Epithelial cell of proximal tubule (primary cell): Measurements from ENCODE around the gene CHST6. TPM values are rescaled to one million over a fixed set of nuclear protein-coding genes. Genes with fewer than 3 reads are reported as not detected.
"Not testable (repeated sequence)": the region's sequence is repeated elsewhere in the genome, so short reads cannot be mapped to it uniquely, and the experiment has no call there.

ENCODE experiments used
- DNase-seq: peaks from one replicate; pipeline ENCODE4 v3.0.0-alpha.2; 2011; ENCODE audit warnings: low read depth
- H3K4me3 ChIP-seq: 2 replicates; pipeline ENCODE4 v1.5.1; 2011; ENCODE audit warnings: low read depth, mild to moderate bottlenecking, low read length
- CTCF ChIP-seq: conservative IDR thresholded peaks from 2 replicates; pipeline ENCODE4 v1.5.1; 2012; ENCODE audit warnings: low read depth, mild to moderate bottlenecking, low read length
- total RNA-seq: library from RNA; depleted of rRNA; stranded (reverse); fragments of >200 nt; gene quantifications from 2 replicates; pipeline ENCODE4 v1.2.3, GENCODE V29; 2015

Gene CHST6
- total RNA-seq, 1 donor from 2014 or later: 2.2 TPM

- peak; percentile 46 for DNase-seq
- TF ChIP-seq CTCF: no peak
- peak within 1 kb of the TSS; percentile 98 for H3K4me3 ChIP-seq
These were observed 62.2 kb downstream of the CHST6 start, which contains the start of gene CFDP1 for GRCh38 chr16:75432828-75433731. TSS of gene CFDP1 (minus strand) at chr16:75433503. CDS start at chr16:75433352, 151 bp downstream.

DNA sequence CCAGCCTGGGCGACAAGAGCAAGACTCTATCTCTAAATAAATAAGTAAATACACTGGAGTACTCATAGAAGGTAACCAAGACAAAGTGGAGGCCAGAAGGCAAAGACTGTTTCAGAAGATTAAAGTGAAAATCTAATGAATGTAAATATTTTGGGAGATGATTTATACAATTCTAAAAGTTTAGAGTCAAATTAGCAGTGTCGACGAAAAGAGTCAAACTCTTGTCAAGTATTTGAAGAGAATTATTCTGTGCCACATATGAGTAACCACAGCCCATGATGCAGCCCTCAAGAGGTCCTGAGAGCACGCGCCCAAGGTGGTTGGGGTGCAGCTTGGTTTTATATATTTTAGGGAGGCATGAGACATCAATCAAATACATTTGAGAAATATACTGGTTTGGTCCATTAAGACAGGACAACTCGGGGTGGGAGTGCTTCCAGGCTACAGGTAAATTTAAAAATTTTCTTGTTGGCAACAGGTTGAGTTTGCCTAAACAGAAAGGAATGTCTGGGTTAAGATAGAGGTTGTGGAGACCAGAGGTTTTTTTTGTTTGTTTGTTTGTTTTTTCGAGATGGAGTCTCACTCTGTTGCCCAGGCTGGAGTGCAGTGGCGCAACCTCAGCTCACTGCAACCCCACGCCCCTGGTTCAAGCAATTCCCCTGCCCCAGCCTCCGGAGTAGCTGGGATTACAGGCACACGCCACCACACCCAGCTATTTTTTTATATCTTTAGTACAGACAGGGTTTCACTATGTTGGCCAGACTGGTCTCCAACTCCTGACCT lies 65.4 kb downstream of the CHST6 start:
- no peak overlapping the region for H3K4me3 ChIP-seq
- DNase-seq: no peak
- TF ChIP-seq CTCF: no peak

GRCh38 chr16:75426524-75426923 lies 68.7 kb downstream of the CHST6 start:
- not testable (repeated sequence) for H3K4me3 ChIP-seq, DNase-seq

GRCh38 chr16:75424105-75424762 lies 71.0 kb downstream of the CHST6 start:
- peak overlapping the region; percentile 37 for H3K4me3 ChIP-seq
- DNase-seq: peak; percentile 53
- TF ChIP-seq CTCF: peak; percentile 8

- no peak for DNase-seq
- no peak for TF ChIP-seq CTCF
- peak overlapping the region; percentile 37 for H3K4me3 ChIP-seq
These were observed 71.5 kb downstream of the CHST6 start for GRCh38 chr16:75423723-75424104.

Other genes starting within 250 kb of the CHST6 start
- 125 and 136 TPM in 2 replicates for gene BCAR1, start 243.8 kb downstream of the CHST6 start, total RNA-seq
- 52.2 and 117 TPM in 2 replicates for gene CFDP1, start 61.9 kb downstream of the CHST6 start, total RNA-seq
- 17.1 and 28.8 TPM in 2 replicates for gene TMEM170A, start 30.8 kb downstream of the CHST6 start, total RNA-seq
- gene CHST5, start 40.7 kb upstream of the CHST6 start, total RNA-seq: not detected in 2 replicates
- gene TMEM231, start 60.8 kb upstream of the CHST6 start, total RNA-seq: 12.5 and 14.0 TPM in 2 replicates
- 57.6 and 79.8 TPM in 2 replicates for gene GABARAPL2, start 70.9 kb upstream of the CHST6 start, total RNA-seq
- gene ADAT1, start 127.8 kb upstream of the CHST6 start, total RNA-seq: 47.0 and 71.4 TPM in 2 replicates
- gene KARS1, start 152.2 kb upstream of the CHST6 start, total RNA-seq: 180 and 261 TPM in 2 replicates
- 34.6 and 35.3 TPM in 2 replicates for gene TERF2IP, start 152.3 kb upstream of the CHST6 start, total RNA-seq
- gene CPHXL2, start 181.6 kb upstream of the CHST6 start, total RNA-seq: not detected in 2 replicates
- not detected in 2 replicates for gene DUXB, start 206.0 kb upstream of the CHST6 start, total RNA-seq
- gene CPHXL, start 231.0 kb upstream of the CHST6 start, total RNA-seq: not detected in 2 replicates